HEK293 (cell line): ENCODE data around the gene GMDS.

Experiments used
- CTCF ChIA-PET: fragments of 350-600 bp; formaldehyde crosslinking; extraction: SDS; loops from one replicate; lab custom pipeline; 2021; ENCODE audit warnings: antibody characterized with exemption; lab: Yijun Ruan, JAX
- POLR2A ChIA-PET: fragments of 300-600 bp; formaldehyde crosslinking; extraction: SDS; loops from one replicate; lab custom pipeline; 2020; ENCODE audit warnings: antibody characterized with exemption, inconsistent platforms; lab: Yijun Ruan, JAX
- H3K27ac ChIP-seq: fragments of 200-500 bp; sonication (Bioruptor generic); 2 replicates; pipeline ENCODE4 v1.5.1; 2014; ENCODE audit warnings: low read depth, low read length, control low read depth, inconsistent platforms; ENCODE audit errors: extremely low read depth
- H3K36me3 ChIP-seq, 2 experiments: fragments of 200-500 bp in 1 of 2; sonication (Bioruptor generic) in 1 of 2; 1 replicate in 1 of 2; 2 replicates in 1 of 2; pipeline ENCODE4 v1.5.1; 2014 to 2017; ENCODE audit warnings: inconsistent platforms in 2 of 2, low read length in 2 of 2; ENCODE audit not compliant: control insufficient read depth in 2 of 2, insufficient read depth in 1 of 2
- H3K4me1 ChIP-seq: fragments of 200-500 bp; sonication (Bioruptor generic); 2 replicates; pipeline ENCODE4 v1.5.1; 2014; ENCODE audit warnings: mild to moderate bottlenecking, low read length, inconsistent platforms; ENCODE audit not compliant: control insufficient read depth, insufficient read depth
- H3K4me3 ChIP-seq: 2 replicates; pipeline ENCODE4 v1.5.1; 2011; ENCODE audit warnings: low read depth, mild to moderate bottlenecking, control low read depth, low read length, moderate library complexity
- H3K9me3 ChIP-seq: fragments of 200-500 bp; sonication (Bioruptor generic); 2 replicates; pipeline ENCODE4 v1.5.1; 2014; ENCODE audit warnings: low read depth, low read length, inconsistent platforms; ENCODE audit not compliant: control insufficient read depth, insufficient read depth
- FEZF1 ChIP-seq: fragments of 450-650 bp; formaldehyde crosslinking; IDR thresholded peaks from 2 replicates; pipeline ENCODE4 v1.5.1; 2016; ENCODE audit warnings: missing biosample characterization, missing genetic modification characterization
- GLIS1 ChIP-seq: fragments of 450-650 bp; formaldehyde crosslinking; IDR thresholded peaks from 2 replicates; pipeline ENCODE4 v1.5.1; 2016; ENCODE audit warnings: missing biosample characterization, missing genetic modification characterization
- IKZF3 ChIP-seq: fragments of 450-650 bp; IDR thresholded peaks from 2 replicates; pipeline ENCODE4 v1.5.0; 2018; ENCODE audit warnings: missing biosample characterization, mild to moderate bottlenecking, missing genetic modification characterization, moderate library complexity
- KLF10 ChIP-seq: fragments of 450-650 bp; IDR thresholded peaks from 2 replicates; pipeline ENCODE4 v1.5.1; 2018; ENCODE audit warnings: missing biosample characterization, mild to moderate bottlenecking, missing genetic modification characterization
- OSR2 ChIP-seq: fragments of 450-650 bp; formaldehyde crosslinking; IDR thresholded peaks from 2 replicates; pipeline ENCODE4 v1.5.1; 2016; ENCODE audit warnings: missing biosample characterization, missing genetic modification characterization
- SCRT1 ChIP-seq: fragments of 450-650 bp; formaldehyde crosslinking; IDR thresholded peaks from 2 replicates; pipeline ENCODE4 v1.5.1; 2016; ENCODE audit warnings: missing biosample characterization, missing genetic modification characterization, borderline replicate concordance
- SP7 ChIP-seq: fragments of 450-650 bp; formaldehyde crosslinking; IDR thresholded peaks from 2 replicates; pipeline ENCODE4 v1.5.1; 2016; ENCODE audit warnings: missing biosample characterization, missing genetic modification characterization
- TCF7L2 ChIP-seq: IDR thresholded peaks from 2 replicates; pipeline ENCODE4 v1.6.1; 2011; ENCODE audit warnings: low read depth, mild to moderate bottlenecking, inconsistent platforms, low read length, moderate library complexity, borderline replicate concordance
- TSHZ1 ChIP-seq: fragments of 450-650 bp; formaldehyde crosslinking; IDR thresholded peaks from 2 replicates; pipeline ENCODE4 v1.5.1; 2016; ENCODE audit warnings: missing biosample characterization, missing genetic modification characterization, borderline replicate concordance
- ZBTB1 ChIP-seq: fragments of 450-650 bp; formaldehyde crosslinking; IDR thresholded peaks from 2 replicates; pipeline ENCODE4 v1.5.1; 2016; ENCODE audit warnings: missing biosample characterization, missing genetic modification characterization
- ZBTB6 ChIP-seq: fragments of 450-650 bp; formaldehyde crosslinking; IDR thresholded peaks from 2 replicates; pipeline ENCODE4 v1.5.1; 2017; ENCODE audit warnings: missing biosample characterization, missing genetic modification characterization
- ZEB2 ChIP-seq: fragments of 450-650 bp; formaldehyde crosslinking; IDR thresholded peaks from 2 replicates; pipeline ENCODE4 v1.5.1; 2016; ENCODE audit warnings: missing biosample characterization, missing genetic modification characterization
- ZFHX2 ChIP-seq: fragments of 450-650 bp; formaldehyde crosslinking; conservative IDR thresholded peaks from 2 replicates; pipeline ENCODE4 v1.5.1; 2016; ENCODE audit warnings: missing biosample characterization, missing genetic modification characterization
- ZFP69B ChIP-seq: fragments of 450-650 bp; formaldehyde crosslinking; IDR thresholded peaks from 2 replicates; pipeline ENCODE4 v1.5.1; 2016; ENCODE audit warnings: missing biosample characterization, missing genetic modification characterization
- ZNF16 ChIP-seq: fragments of 450-650 bp; formaldehyde crosslinking; IDR thresholded peaks from 2 replicates; pipeline ENCODE4 v1.5.1; 2016; ENCODE audit warnings: low read depth, missing biosample characterization, missing genetic modification characterization
- ZNF184 ChIP-seq: fragments of 450-650 bp; IDR thresholded peaks from 2 replicates; pipeline ENCODE4 v1.5.1; 2018; ENCODE audit warnings: missing biosample characterization, mild to moderate bottlenecking, missing genetic modification characterization
- ZNF2 ChIP-seq: fragments of 450-650 bp; formaldehyde crosslinking; IDR thresholded peaks from 2 replicates; pipeline ENCODE4 v1.5.1; 2016; ENCODE audit warnings: missing biosample characterization, missing genetic modification characterization
- ZNF24 ChIP-seq: fragments of 450-650 bp; formaldehyde crosslinking; IDR thresholded peaks from 2 replicates; pipeline ENCODE4 v1.5.1; 2016; ENCODE audit warnings: missing biosample characterization, missing genetic modification characterization
- ZNF292 ChIP-seq: fragments of 450-650 bp; formaldehyde crosslinking; IDR thresholded peaks from 2 replicates; pipeline ENCODE4 v1.5.1; 2016; ENCODE audit warnings: low read depth, missing biosample characterization, missing genetic modification characterization, borderline replicate concordance
- ZNF324 ChIP-seq: fragments of 450-650 bp; formaldehyde crosslinking; IDR thresholded peaks from 2 replicates; pipeline ENCODE4 v1.5.1; 2016; ENCODE audit warnings: missing biosample characterization, missing genetic modification characterization
- ZNF341 ChIP-seq: fragments of 450-650 bp; formaldehyde crosslinking; IDR thresholded peaks from 2 replicates; pipeline ENCODE4; 2016; ENCODE audit warnings: low read depth, missing biosample characterization, missing genetic modification characterization
- ZNF473 ChIP-seq: fragments of 450-650 bp; formaldehyde crosslinking; IDR thresholded peaks from 2 replicates; pipeline ENCODE4 v1.5.1; 2017; ENCODE audit warnings: missing biosample characterization, missing genetic modification characterization
- ZNF488 ChIP-seq: fragments of 450-650 bp; formaldehyde crosslinking; IDR thresholded peaks from 2 replicates; pipeline ENCODE4 v1.5.1; 2016; ENCODE audit warnings: missing biosample characterization, missing genetic modification characterization
- ZNF624 ChIP-seq: fragments of 450-650 bp; formaldehyde crosslinking; IDR thresholded peaks from 2 replicates; pipeline ENCODE4 v1.5.1; 2017; ENCODE audit warnings: missing biosample characterization, missing genetic modification characterization
- ZNF639 ChIP-seq: fragments of 450-650 bp; formaldehyde crosslinking; IDR thresholded peaks from 2 replicates; pipeline ENCODE4 v1.5.1; 2016; ENCODE audit warnings: missing biosample characterization, missing genetic modification characterization
- ZNF654 ChIP-seq: fragments of 450-650 bp; formaldehyde crosslinking; IDR thresholded peaks from 2 replicates; pipeline ENCODE4 v1.5.1; 2016; ENCODE audit warnings: low read depth, missing biosample characterization, missing genetic modification characterization
- ZNF707 ChIP-seq: fragments of 450-650 bp; formaldehyde crosslinking; IDR thresholded peaks from 2 replicates; pipeline ENCODE4 v1.5.1; 2016; ENCODE audit warnings: missing biosample characterization, missing genetic modification characterization
- ZNF76 ChIP-seq: fragments of 450-650 bp; formaldehyde crosslinking; IDR thresholded peaks from 2 replicates; pipeline ENCODE4; 2016; ENCODE audit warnings: low read depth, missing biosample characterization, missing genetic modification characterization, borderline replicate concordance
- ZNF843 ChIP-seq: fragments of 450-650 bp; formaldehyde crosslinking; IDR thresholded peaks from 2 replicates; pipeline ENCODE4 v1.5.1; 2016; ENCODE audit warnings: missing biosample characterization, missing genetic modification characterization

GMDS gene

GRCh38 chr6:1873781-1874180 is 371.6 kb downstream of the GMDS start (continued):
- TF ChIP-seq ZNF473 (tag by site-specific recombination): no peak
- TF ChIP-seq ZNF16 (tag by site-specific recombination): no peak
- no peak for TF ChIP-seq TSHZ1
- TF ChIP-seq ZNF707 (tag by site-specific recombination): no peak

- Histone ChIP-seq H3K4me1 (peaks cover 19% of the 10 kb centered on the region; the same call in 1 of the 2 replicates), H3K27ac (no peak overlapping the region; the same call in 1 of the 2 replicates), H3K36me3 (no peaks in the 10 kb centered on the region), H3K9me3 (no peaks in the 10 kb centered on the region), H3K4me3 (no peak overlapping the region)
- POLR2A ChIA-PET: interaction anchor here (1.5 kb wide), 1 partner anchor 263 kb away, joined by 6 read pairs; the partner anchor contains the start of gene FOXC1
- CTCF ChIA-PET: interaction anchor here (0.7 kb wide), 1 partner anchor 484 kb away, joined by 7 read pairs; no protein-coding TSS in a partner anchor
- TF ChIP-seq ZNF24 (tag by site-specific recombination) (peak; percentile 87), ZNF488 (tag by site-specific recombination) (peak; percentile 94), ZNF324 (tag by site-specific recombination) (0 out of 2 replicates have a peak, but pooled peaks have one; percentile 47), ZBTB1 (tag by site-specific recombination) (no peak), ZNF184 (tag by site-specific recombination) (peak; percentile 88), ZNF654 (tag by site-specific recombination) (no peak), FEZF1 (peak; percentile 99), ZNF843 (tag by site-specific recombination) (peak; percentile 92), SP7 (peak; percentile 96), ZNF624 (no peak), ZFP69B (tag by site-specific recombination) (peak; percentile 75; the same call in 1 of the 2 replicates), ZEB2 (peak; percentile 96), ZNF76 (0 out of 2 replicates have a peak, but pooled peaks have one; percentile 47), KLF10 (tag by site-specific recombination) (peak; percentile 95), ZBTB6 (tag by site-specific recombination) (no peak), ZNF2 (tag by site-specific recombination) (peak; percentile 56; the same call in 1 of the 2 replicates), IKZF3 (peak; percentile 80), ZNF341 (tag by site-specific recombination) (peak; percentile 44; the same call in 1 of the 2 replicates), OSR2 (tag by site-specific recombination) (peak; percentile 85), ZNF292 (tag by site-specific recombination) (no peak), ZFHX2 (tag by site-specific recombination) (peak; percentile 43; the same call in 1 of the 2 replicates), TCF7L2 (peak; percentile 88), ZNF639 (tag by site-specific recombination) (peak; percentile 80), SCRT1 (tag by site-specific recombination) (peak; percentile 94), GLIS1 (tag by site-specific recombination) (peak; percentile 19; the same call in 1 of the 2 replicates)
Measured at GRCh38 chr6:1872649-1873131, 372.7 kb downstream of the GMDS start.
